HG02840 (cell line): Measurements from ENCODE around the gene BCR.
"Not testable (repeated sequence)": the region's sequence is repeated elsewhere in the genome, so short reads cannot be mapped to it uniquely, and the experiment has no call there.

ENCODE experiments used
- ATAC-seq: cut with Tn5 transposase; IDR thresholded peaks from one replicate; pipeline ENCODE4 v1.9.1; 2021; ENCODE audit warnings: mild to moderate bottlenecking, moderate library complexity, moderate number of reproducible peaks; ENCODE audit not compliant: unreplicated experiment, low FRiP score

Gene BCR

GRCh38 chr22:23180301-23180892, at the start of gene BCR:
Gene BCR, plus strand, starts transcription at chr22:23180509. Its CDS starts 452 bp downstream, at chr22:23180961.
- ATAC-seq, result no peak

GRCh38 chr22:23130697-23131096, 49.6 kb upstream of the BCR start:
- ATAC-seq, result no peak

- no peak for ATAC-seq
These were observed 48.4 kb upstream of the BCR start for GRCh38 chr22:23131931-23132330.

GRCh38 chr22:23132376-23133091, 47.8 kb upstream of the BCR start:
- ATAC-seq, result no peak

- ATAC-seq, result no peak
These were observed 46.4 kb upstream of the BCR start for GRCh38 chr22:23133922-23134321.

GRCh38 chr22:23136991-23137390, 43.3 kb upstream of the BCR start:
- ATAC-seq, result not testable (repeated sequence)

GRCh38 chr22:23137468-23137867, 42.8 kb upstream of the BCR start:
- no peak for ATAC-seq

GRCh38 chr22:23137905-23138561, 42.3 kb upstream of the BCR start:
- no peak for ATAC-seq

GRCh38 chr22:23138584-23139435, 41.5 kb upstream of the BCR start:
- no peak for ATAC-seq

GRCh38 chr22:23140385-23140784, 39.9 kb upstream of the BCR start:
- no peak for ATAC-seq

- ATAC-seq, result no peak
These were observed 37.7 kb upstream of the BCR start for GRCh38 chr22:23142546-23143105.

GRCh38 chr22:23143119-23143518, 37.2 kb upstream of the BCR start:
- no peak for ATAC-seq

GRCh38 chr22:23144432-23144831, 35.9 kb upstream of the BCR start:
- no peak for ATAC-seq

- ATAC-seq, result no peak
These were observed 35.1 kb upstream of the BCR start, which contains the start of gene RAB36 for GRCh38 chr22:23144932-23145877. Gene RAB36, plus strand, starts transcription at chr22:23145477. Its CDS starts 1,140 bp downstream, at chr22:23146617.

GRCh38 chr22:23145878-23146470, 34.3 kb upstream of the BCR start:
- ATAC-seq, result no peak

- no peak for ATAC-seq
These were observed 33.7 kb upstream of the BCR start for GRCh38 chr22:23146478-23147205.

GRCh38 chr22:23147617-23148387, 32.5 kb upstream of the BCR start:
- ATAC-seq, result no peak
